Activated naive CD4-positive, alpha-beta T cell treated with anti-CD3 and anti-CD28 coated beads for 36 hours (primary cell): ENCODE results near the gene DMBX1. TPM values are rescaled to one million over a fixed set of nuclear protein-coding genes. Genes with fewer than 3 reads are reported as not detected.

Source experiments
- CTCF ChIA-PET: fragments of 350-600 bp; sonication (Branson Sonifier 250); formaldehyde crosslinking; loops from one replicate; lab custom pipeline; 2021; ENCODE audit warnings: antibody characterized with exemption; lab: Charles Lee
- DNase-seq: peaks from one replicate; pipeline ENCODE4 v3.0.0-alpha.2; 2020
- H3K27ac Mint-ChIP-seq: one replicate; pipeline ENCODE4 v1.8.0; 2021; ENCODE audit warnings: mild to moderate bottlenecking, mixed read lengths
- H3K27me3 Mint-ChIP-seq: one replicate; pipeline ENCODE4 v1.8.0; 2021; ENCODE audit warnings: low read depth, mixed read lengths
- H3K36me3 Mint-ChIP-seq: one replicate; pipeline ENCODE4 v1.8.0; 2021; ENCODE audit warnings: low read depth, mixed read lengths
- H3K4me1 Mint-ChIP-seq: one replicate; pipeline ENCODE4 v1.8.0; 2021; ENCODE audit warnings: low read depth, mixed read lengths
- H3K4me3 Mint-ChIP-seq: one replicate; pipeline ENCODE4 v1.8.0; 2021; ENCODE audit warnings: mild to moderate bottlenecking, moderate library complexity, mixed read lengths
- H3K9me3 Mint-ChIP-seq: one replicate; pipeline ENCODE4 v1.8.0; 2021; ENCODE audit warnings: mixed read lengths
- intact Hi-C: fragments of 100-400 bp; cut with micrococcal nuclease; formaldehyde crosslinking; loops from one replicate; pipeline ENCODE4 v1.15.1; 2023
- total RNA-seq, 2 experiments: library from RNA; stranded (reverse); gene quantifications; one replicate each; pipeline ENCODE4 v1.2.3, GENCODE V29; 2021

Gene DMBX1
- total RNA-seq, 2 experiments from 2014 or later: not detected

GRCh38 chr1:46532498-46533178 is 43.0 kb downstream of the DMBX1 start:
- H3K9me3 Mint-ChIP-seq: no peaks in the 10 kb centered on the region
- H3K4me1 Mint-ChIP-seq: peaks cover 18% of the 10 kb centered on the region
- CTCF ChIA-PET: interaction anchor here (0.5 to 3.5 kb wide), 10 partner anchors 10 to 205 kb away, joined by 3 to 15 read pairs (median 4); no protein-coding TSS in a partner anchor
- H3K36me3 Mint-ChIP-seq: no peaks in the 10 kb centered on the region
- DNase-seq: peak; percentile 74
- no peak overlapping the region for H3K4me3 Mint-ChIP-seq
- H3K27me3 Mint-ChIP-seq: peaks cover 22% of the 10 kb centered on the region
- no peak overlapping the region for H3K27ac Mint-ChIP-seq
- intact Hi-C loops: loop anchor here (1.0 to 2.0 kb wide), 5 partner anchors 16 to 193 kb away; partner anchors contain the start of genes ATPAF1 and EFCAB14

GRCh38 chr1:46533179-46533864 is 43.7 kb downstream of the DMBX1 start:
- Mint-ChIP-seq H3K36me3 (no peaks in the 10 kb centered on the region), H3K27me3 (peaks cover 17% of the 10 kb centered on the region), H3K4me1 (peaks cover 18% of the 10 kb centered on the region), H3K9me3 (no peaks in the 10 kb centered on the region), H3K27ac (no peak overlapping the region), H3K4me3 (peak overlapping the region; percentile 66)
- DNase-seq: peak; percentile 28
- CTCF ChIA-PET: interaction anchor here (0.7 to 3.5 kb wide), 11 partner anchors 11 to 192 kb away, joined by 3 to 15 read pairs (median 5); no protein-coding TSS in a partner anchor
- intact Hi-C loops: loop anchor here (1.0 to 2.0 kb wide), 4 partner anchors 15 to 186 kb away; partner anchors contain the start of genes ATPAF1 and EFCAB14

- H3K36me3 Mint-ChIP-seq: no peaks in the 10 kb centered on the region
- peaks cover 9% of the 10 kb centered on the region for H3K27me3 Mint-ChIP-seq
- DNase-seq: peak; percentile 54
- no peak overlapping the region for H3K27ac Mint-ChIP-seq
- H3K4me1 Mint-ChIP-seq: peaks cover 9% of the 10 kb centered on the region
- no peaks in the 10 kb centered on the region for H3K9me3 Mint-ChIP-seq
- no peak overlapping the region for H3K4me3 Mint-ChIP-seq
- CTCF ChIA-PET: interaction anchor here (0.8 to 3.5 kb wide), 13 partner anchors 8 to 140 kb away, joined by 3 to 15 read pairs (median 4); no protein-coding TSS in a partner anchor
- intact Hi-C loops: no loop called here
Observed at GRCh38 chr1:46535063-46535462, 45.4 kb downstream of the DMBX1 start.

GRCh38 chr1:46536527-46536926 is 46.9 kb downstream of the DMBX1 start:
- DNase-seq: no peak
- intact Hi-C loops: no loop called here
- H3K4me3 Mint-ChIP-seq: no peak overlapping the region
- peaks cover 9% of the 10 kb centered on the region for H3K4me1 Mint-ChIP-seq
- CTCF ChIA-PET: interaction anchor here (0.7 to 1.0 kb wide), 3 partner anchors 9 to 878 kb away, joined by 4 to 5 read pairs (median 4); no protein-coding TSS in a partner anchor
- no peak overlapping the region for H3K27ac Mint-ChIP-seq
- peaks cover 9% of the 10 kb centered on the region for H3K27me3 Mint-ChIP-seq
- H3K36me3 Mint-ChIP-seq: no peaks in the 10 kb centered on the region
- H3K9me3 Mint-ChIP-seq: no peaks in the 10 kb centered on the region

- DNase-seq: no peak
- Mint-ChIP-seq H3K36me3 (no peaks in the 10 kb centered on the region), H3K4me3 (no peak overlapping the region), H3K27ac (no peak overlapping the region), H3K9me3 (no peaks in the 10 kb centered on the region), H3K4me1 (peaks cover 3% of the 10 kb centered on the region), H3K27me3 (peaks cover 16% of the 10 kb centered on the region)
- intact Hi-C loops: no loop called here
- CTCF ChIA-PET: interaction anchor here (1.1 to 1.8 kb wide), 2 partner anchors 11 to 91 kb away, joined by 4 read pairs; no protein-coding TSS in a partner anchor
Observed at GRCh38 chr1:46537651-46538050, 48.0 kb downstream of the DMBX1 start.

- DNase-seq: no peak
- Mint-ChIP-seq H3K4me3 (no peak overlapping the region), H3K36me3 (no peaks in the 10 kb centered on the region), H3K4me1 (peaks cover 3% of the 10 kb centered on the region), H3K9me3 (no peaks in the 10 kb centered on the region), H3K27me3 (peaks cover 21% of the 10 kb centered on the region), H3K27ac (no peak overlapping the region)
- CTCF ChIA-PET: interaction anchor here (1.1 to 1.8 kb wide), 2 partner anchors 10 to 91 kb away, joined by 4 read pairs; no protein-coding TSS in a partner anchor
- intact Hi-C loops: no loop called here
Observed at GRCh38 chr1:46538147-46538546, 48.5 kb downstream of the DMBX1 start.

Other genes with a start within 250 kb of the DMBX1 start
- gene RAD54L, start 242.1 kb upstream of the DMBX1 start, total RNA-seq: 10 to 100 TPM; 83.9 to 88.0 TPM
- gene LRRC41, start 186.2 kb upstream of the DMBX1 start, total RNA-seq: 10 to 100 TPM; 28.0 to 29.8 TPM
- 100 to 1,000 TPM; 403 to 409 TPM for gene UQCRH, start 186.1 kb upstream of the DMBX1 start, total RNA-seq
- gene NSUN4, start 149.0 kb upstream of the DMBX1 start, total RNA-seq: 10 to 100 TPM; 33.6 to 37.8 TPM
- gene FAAH, start 95.5 kb upstream of the DMBX1 start, total RNA-seq: 1 to 10 TPM; 3.8 to 4.8 TPM
- gene KNCN, start 61.8 kb downstream of the DMBX1 start, total RNA-seq: not detected
- gene MKNK1, start 114.4 kb downstream of the DMBX1 start, total RNA-seq: 10 to 100 TPM; 18.5 to 21.2 TPM
- gene MOB3C, start 127.0 kb downstream of the DMBX1 start, total RNA-seq: 1 to 10 TPM; 4.8 to 5.0 TPM
- 10 to 100 TPM; 44.5 to 49.2 TPM for gene ATPAF1, start 178.5 kb downstream of the DMBX1 start, total RNA-seq
- gene TEX38, start 182.0 kb downstream of the DMBX1 start, total RNA-seq: not detected
- gene EFCAB14, start 229.3 kb downstream of the DMBX1 start, total RNA-seq: 10 to 100 TPM; 35.8 to 38.3 TPM